Fibroblast of lung (primary cell): ENCODE results near the gene GBA2. TPM values are rescaled to one million over a fixed set of nuclear protein-coding genes. Genes with fewer than 3 reads are reported as not detected.

Experiments
- DNase-seq, 2 donors: peaks; one replicate each; pipeline versions ENCODE4 v3.0.0 to v3.0.0-alpha.2; 2010; ENCODE audit warnings: low read depth in 2 of 2
- H2AFZ ChIP-seq: 2 replicates; pipeline ENCODE4 v1.5.1; 2012; ENCODE audit warnings: low read length, control low read depth, inconsistent platforms
- H3K27ac ChIP-seq: 2 replicates; pipeline ENCODE4 v1.5.1; 2011; ENCODE audit warnings: low read length, control low read depth; ENCODE audit not compliant: insufficient read depth
- H3K27me3 ChIP-seq: 2 replicates; pipeline ENCODE4 v1.5.1; 2011; ENCODE audit warnings: mild to moderate bottlenecking, low read length; ENCODE audit not compliant: control insufficient read depth, insufficient read depth
- H3K36me3 ChIP-seq: 2 replicates; pipeline ENCODE4 v1.5.1; 2011; ENCODE audit warnings: low read length; ENCODE audit not compliant: control insufficient read depth, insufficient read depth
- H3K4me1 ChIP-seq: 2 replicates; pipeline ENCODE4 v1.5.1; 2011; ENCODE audit warnings: low read length; ENCODE audit not compliant: control insufficient read depth, insufficient read depth; ENCODE audit errors: extremely low read depth
- H3K4me2 ChIP-seq: 2 replicates; pipeline ENCODE4 v1.5.1; 2011; ENCODE audit warnings: low read length, control low read depth; ENCODE audit not compliant: insufficient read depth; ENCODE audit errors: extremely low read depth
- H3K4me3 ChIP-seq, 4 experiments: fragments of 200-600 bp in 1 of 4; sonication (generic) in 1 of 4; replicated peaks in 1 of 4; 2 replicates each; pipeline ENCODE4 v1.5.1; 2011 to 2016; ENCODE audit warnings: low read length in 4 of 4, low read depth in 3 of 4, mild to moderate bottlenecking in 3 of 4, control low read depth in 2 of 4, inconsistent platforms in 1 of 4, mixed read lengths in 1 of 4; ENCODE audit not compliant: insufficient read depth in 1 of 4; ENCODE audit errors: control extremely low read depth in 1 of 4
- H3K79me2 ChIP-seq: 2 replicates; pipeline ENCODE4 v1.5.1; 2012; ENCODE audit warnings: mild to moderate bottlenecking, low read length, inconsistent platforms; ENCODE audit not compliant: control insufficient read depth, insufficient read depth
- H3K9ac ChIP-seq: 2 replicates; pipeline ENCODE4 v1.5.1; 2011; ENCODE audit warnings: mild to moderate bottlenecking, low read length, control low read depth; ENCODE audit not compliant: insufficient read depth
- H3K9me3 ChIP-seq: 2 replicates; pipeline ENCODE4 v1.5.1; 2012; ENCODE audit warnings: low read depth, low read length; ENCODE audit not compliant: control insufficient read depth, insufficient read depth
- H4K20me1 ChIP-seq: 2 replicates; pipeline ENCODE4 v1.5.1; 2011; ENCODE audit warnings: low read length; ENCODE audit not compliant: control insufficient read depth, insufficient read depth; ENCODE audit errors: extremely low read depth
- CTCF ChIP-seq, 2 donors: IDR thresholded peaks in 1 of 2; conservative IDR thresholded peaks in 1 of 2; 1 replicate in 1 of 2; 2 replicates in 1 of 2; pipeline ENCODE4 v1.5.1; 2011 to 2012; ENCODE audit warnings: low read length in 2 of 2, control low read depth in 1 of 2, inconsistent platforms in 1 of 2, low read depth in 1 of 2, mild to moderate bottlenecking in 1 of 2
- EZH2 ChIP-seq: IDR thresholded peaks from 2 replicates; pipeline ENCODE4 v1.5.1; 2012; ENCODE audit warnings: low read length, control low read depth, mild to moderate bottlenecking; ENCODE audit errors: missing control alignments
- polyA plus RNA-seq, 2 donors: library from polyadenylated mRNA; depleted of rRNA in 1 of 2; stranded (reverse) in 1 of 2; unstranded in 1 of 2; fragments of >200 nt; gene quantifications; 2 replicates each; pipeline ENCODE4 v1.2.1, GENCODE V29; 2011 to 2012; ENCODE audit warnings: missing spikeins in 1 of 2
- total RNA-seq: library from RNA; depleted of rRNA; stranded (reverse); fragments of >200 nt; gene quantifications from 2 replicates; pipeline ENCODE4 v1.2.1, GENCODE V29; 2014

Gene GBA2
- total and polyA plus RNA-seq, 2 donors (not counting 1 experiment from before 2014, with no cell fraction given): 23.9 to 25.5 TPM

- Histone ChIP-seq H3K79me2 (peaks cover 38% of the 10 kb centered on the region), H3K27ac (peak overlapping the region; percentile 81), H3K36me3 (peaks cover 9% of the 10 kb centered on the region), H3K27me3 (no peaks in the 10 kb centered on the region), H3K4me3 (peak overlapping the region; percentile 47 to 97 (median 80)), H3K9ac (peak overlapping the region; percentile 86), H3K4me2 (peak overlapping the region; percentile 82), H4K20me1 (peaks cover 2% of the 10 kb centered on the region), H3K4me1 (peaks cover 7% of the 10 kb centered on the region), H2AFZ (peak overlapping the region; percentile 17), H3K9me3 (no peaks in the 10 kb centered on the region)
- DNase-seq: no peak
- no peak for TF ChIP-seq EZH2
- no peak for TF ChIP-seq CTCF (conservative IDR thresholded peaks at IDR 0.05 in 1 of 2, IDR thresholded peaks at IDR 0.05 in 1 of 2; ENCODE audit: low read depth in 1 of 2, low read length in 2 of 2)
These were observed 657 bp upstream of the GBA2 start for GRCh38 chr9:35749515-35750255.

GRCh38 chr9:35748242-35748857, 678 bp downstream of the GBA2 start:
- Histone ChIP-seq H3K9me3 (no peaks in the 10 kb centered on the region), H3K9ac (peak overlapping the region; percentile 86), H3K79me2 (peaks cover 41% of the 10 kb centered on the region), H3K4me3 (peak overlapping the region; percentile 84 to 97 (median 92)), H3K27me3 (no peaks in the 10 kb centered on the region), H3K4me2 (peak overlapping the region; percentile 61), H3K4me1 (peaks cover 7% of the 10 kb centered on the region), H3K27ac (peak overlapping the region; percentile 81), H3K36me3 (peaks cover 14% of the 10 kb centered on the region), H2AFZ (peak overlapping the region; percentile 9), H4K20me1 (peaks cover 2% of the 10 kb centered on the region)
- DNase-seq: no peak
- TF ChIP-seq CTCF (conservative IDR thresholded peaks at IDR 0.05 in 1 of 2, IDR thresholded peaks at IDR 0.05 in 1 of 2; ENCODE audit: low read depth in 1 of 2, low read length in 2 of 2): no peak
- TF ChIP-seq EZH2: no peak

GRCh38 chr9:35746583-35746982, 2.4 kb downstream of the GBA2 start:
- Histone ChIP-seq H3K9ac (no peak overlapping the region), H3K27ac (no peak overlapping the region), H3K4me1 (peaks cover 7% of the 10 kb centered on the region), H3K4me3 (peak overlapping the region; percentile 84 to 97 (median 92)), H3K4me2 (peak overlapping the region; percentile 61), H2AFZ (no peak overlapping the region), H3K27me3 (no peaks in the 10 kb centered on the region), H3K79me2 (peaks cover 41% of the 10 kb centered on the region), H4K20me1 (peaks cover 2% of the 10 kb centered on the region), H3K9me3 (no peaks in the 10 kb centered on the region), H3K36me3 (peaks cover 15% of the 10 kb centered on the region)
- TF ChIP-seq EZH2: no peak
- no peak for TF ChIP-seq CTCF (conservative IDR thresholded peaks at IDR 0.05 in 1 of 2, IDR thresholded peaks at IDR 0.05 in 1 of 2; ENCODE audit: low read depth in 1 of 2, low read length in 2 of 2)
- no peak for DNase-seq
